IPS-18a (cell line): Measurements from ENCODE around the gene PGM1.

Source experiments
- H3K27ac ChIP-seq: one replicate; pipeline ENCODE4 v1.5.1; 2013; ENCODE audit warnings: low read length
- H3K27me3 ChIP-seq: one replicate; pipeline ENCODE4 v1.6.1; 2013; ENCODE audit warnings: mild to moderate bottlenecking, low read length; ENCODE audit not compliant: control insufficient read depth, insufficient read depth
- H3K36me3 ChIP-seq: one replicate; pipeline ENCODE4 v1.6.1; 2013; ENCODE audit warnings: low read depth, low read length; ENCODE audit not compliant: control insufficient read depth
- H3K4me1 ChIP-seq: one replicate; pipeline ENCODE4 v1.6.1; 2013; ENCODE audit warnings: low read depth, low read length; ENCODE audit not compliant: control insufficient read depth
- H3K4me3 ChIP-seq: one replicate; pipeline ENCODE4 v1.5.1; 2013; ENCODE audit warnings: low read length
- H3K9ac ChIP-seq: one replicate; pipeline ENCODE4 v1.6.1; 2013; ENCODE audit warnings: mild to moderate bottlenecking, low read length, moderate library complexity
- H3K9me3 ChIP-seq: one replicate; pipeline ENCODE4 v1.6.1; 2013; ENCODE audit warnings: low read depth, low read length; ENCODE audit not compliant: control insufficient read depth

Gene PGM1

DNA sequence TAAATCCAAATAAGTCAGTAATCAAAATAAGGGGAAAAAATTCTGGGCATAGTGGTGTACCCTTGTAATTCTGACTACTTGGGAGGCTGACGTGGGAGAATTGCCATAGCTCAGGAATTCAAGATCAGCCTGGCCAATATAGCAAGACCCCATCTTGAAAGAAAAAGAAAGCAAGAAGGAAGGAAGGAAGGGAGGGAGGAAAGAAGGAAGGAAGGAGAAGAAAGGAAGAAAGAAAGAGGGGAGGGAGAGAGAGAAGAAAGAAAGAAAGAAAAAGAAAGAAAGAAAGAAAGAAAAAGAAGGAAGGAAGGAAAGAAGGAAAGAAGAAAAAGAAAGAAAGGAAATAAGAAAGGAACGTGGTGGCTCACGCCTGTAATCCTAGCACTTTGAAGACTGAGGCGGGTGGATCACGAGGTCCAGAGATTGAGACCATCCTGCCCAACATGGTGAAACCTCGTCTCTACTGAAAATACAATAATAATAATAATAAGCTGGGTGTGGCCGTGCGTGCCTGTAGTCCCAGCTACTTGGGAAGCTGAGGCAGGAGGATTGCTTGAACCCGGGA lies 116.1 kb downstream of the PGM1 start:
- Histone ChIP-seq H3K27me3 (no peaks in the 10 kb centered on the region), H3K4me3 (no peak overlapping the region), H3K9me3 (no peaks in the 10 kb centered on the region), H3K36me3 (no peaks in the 10 kb centered on the region), H3K4me1 (peaks cover 5% of the 10 kb centered on the region), H3K9ac (no peak overlapping the region), H3K27ac (no peak overlapping the region)
